SK-N-MC (cell line): ENCODE data around the gene TTC28.

Experiments
- EZH2 ChIP-seq: fragments of 200-600 bp; sonication (generic); IDR thresholded peaks from one replicate; pipeline ENCODE4 v1.6.1; 2017; ENCODE audit warnings: antibody characterized with exemption
- POLR2AphosphoS5 ChIP-seq: IDR thresholded peaks from 2 replicates; pipeline ENCODE4 v1.6.1; 2012; ENCODE audit warnings: mild to moderate bottlenecking, low read depth, low read length, borderline replicate concordance

DNA sequence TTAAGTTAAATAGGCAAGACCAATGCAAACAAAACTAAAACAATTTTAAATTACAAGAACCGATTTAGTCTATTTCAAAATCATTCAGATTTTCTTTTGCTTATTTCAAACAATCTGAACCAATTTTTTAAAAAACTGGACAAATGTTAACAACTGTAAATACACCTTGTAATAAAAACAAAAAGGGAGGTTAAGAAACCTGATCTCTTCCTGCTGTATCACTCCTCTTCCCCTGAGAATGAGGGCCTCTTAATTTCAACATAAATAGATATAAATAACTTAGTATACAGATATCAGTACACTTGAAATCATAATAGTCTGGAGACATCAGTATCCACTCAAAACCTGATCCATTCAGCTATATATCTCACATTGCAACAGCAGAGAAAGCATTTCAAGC is 346.6 kb downstream of the TTC28 start:
- no peak for TF ChIP-seq POLR2AphosphoS5
- TF ChIP-seq EZH2 = no peak
